ENCODE measurements around the gene CACNG1.

DNA sequence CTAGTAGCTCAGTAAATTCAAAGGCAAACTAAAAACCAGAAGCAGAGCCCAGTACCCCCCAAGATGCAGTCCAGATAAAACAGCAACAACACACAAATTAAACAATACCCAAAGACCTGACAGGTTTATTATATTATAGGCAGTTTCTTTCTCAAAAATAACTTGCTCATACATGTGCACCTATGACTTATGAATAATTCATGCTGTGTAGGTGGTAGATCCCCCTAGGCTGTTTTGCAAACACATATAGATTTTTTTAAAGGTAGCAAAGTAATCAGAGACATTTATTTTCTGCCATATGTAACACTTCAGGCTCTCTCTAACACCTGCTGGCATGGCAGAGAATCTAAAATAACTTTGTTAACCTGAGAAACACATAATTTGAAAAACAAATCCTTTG lies 27.2 kb downstream of the CACNG1 start:
- TF ChIP-seq GATA2 (IDR thresholded peaks at IDR 0.05; ENCODE audit: low read depth, low read length) (no peak), GATA3 (IDR thresholded peaks at IDR 0.05; ENCODE audit: low read depth, low read length) (no peak)
